Measurements from ENCODE around the gene TDRD12. TPM values are rescaled to one million over a fixed set of nuclear protein-coding genes. Genes with fewer than 3 reads are reported as not detected.

TDRD12 gene
- total and polyA plus RNA-seq, 2 donors (not counting 3 experiments of a cell fraction or from before 2014, with no cell fraction given): 0.03 to 0.09 TPM

GRCh38 chr19:32824191-32824751 lies 104.7 kb downstream of the TDRD12 start:
- DNase-seq (ENCODE audit: low read depth, low spot score) (no peak), FAIRE-seq (no peak)
- H4K20me1 ChIP-seq (replicated peaks; ENCODE audit: control insufficient read depth, extremely low read depth, insufficient read depth, low read length): no peaks in the 10 kb centered on the region
- intact Hi-C loops (cut with micrococcal nuclease) (no loop called here), dilution Hi-C loops (cut with MboI; ENCODE audit: extremely low pct_ligation_motif_present, low sequenced_read_pairs) (no loop called here)
- peaks cover 7 to 9% of the 10 kb centered on the region in 2 experiments for H3K27me3 ChIP-seq (ENCODE audit: control insufficient read depth in 2 of 2, insufficient read depth in 2 of 2, low read length in 2 of 2)
- no TSS peak for BruUV-seq (replicated peaks)
- CTCF ChIA-PET: no interaction called here
- H3K4me3 ChIP-seq (replicated peaks in 1 of 3; ENCODE audit: insufficient read depth in 1 of 3, low read depth in 1 of 3, low read length in 3 of 3): no peak overlapping the region
- no peaks in the 10 kb centered on the region for H3K9me1 ChIP-seq (replicated peaks; ENCODE audit: control insufficient read depth, extremely low read depth, insufficient read depth, low read length)
- no peaks in the 10 kb centered on the region for H3K36me3 ChIP-seq (ENCODE audit: control insufficient read depth in 2 of 2, extremely low read depth in 1 of 2, insufficient read depth in 2 of 2, low read length in 2 of 2)
- H2AFZ ChIP-seq (ENCODE audit: low read depth, low read length): no peak overlapping the region
- H3K9me3 ChIP-seq (replicated peaks; ENCODE audit: control insufficient read depth, insufficient read depth, low read length): no peaks in the 10 kb centered on the region
- H3K4me1 ChIP-seq (ENCODE audit: control insufficient read depth, extremely low read depth, insufficient read depth, low read length): no peaks in the 10 kb centered on the region
- TF ChIP-seq FOS (IDR thresholded peaks at IDR 0.05; ENCODE audit: borderline replicate concordance, insufficient read depth, low read length) (no peak), EZH2 (IDR thresholded peaks at IDR 0.05; ENCODE audit: borderline replicate concordance, low read depth, low read length, severe bottlenecking) (no peak), MYC (IDR thresholded peaks at IDR 0.05; ENCODE audit: low read depth, low read length) (no peak), POLR2AphosphoS5 (IDR thresholded peaks at IDR 0.05; ENCODE audit: insufficient read depth, low read depth, low read length) (no peak), GATA2 (IDR thresholded peaks at IDR 0.05; ENCODE audit: insufficient read depth, insufficient read length, low read depth, low read length) (no peak), JUN (IDR thresholded peaks at IDR 0.05; ENCODE audit: borderline replicate concordance, insufficient read depth, insufficient read length, low read depth) (no peak)
- H3K4me2 ChIP-seq (ENCODE audit: insufficient read depth, low read length): no peak overlapping the region
- POLR2A ChIA-PET: no interaction called here
- no peaks in the 10 kb centered on the region for H3K79me2 ChIP-seq (ENCODE audit: control insufficient read depth, insufficient read depth, low read length)
- H3K27ac ChIP-seq (ENCODE audit: insufficient read depth, low read depth, low read length): no peak overlapping the region
- no peak overlapping the region for H3K9ac ChIP-seq (replicated peaks; ENCODE audit: extremely low read depth, insufficient read depth, low read length)

GRCh38 chr19:32824916-32825608 lies 105.5 kb downstream of the TDRD12 start:
- intact Hi-C loops (cut with micrococcal nuclease) (no loop called here), dilution Hi-C loops (cut with MboI; ENCODE audit: extremely low pct_ligation_motif_present, low sequenced_read_pairs) (no loop called here)
- no peak overlapping the region for H3K27ac ChIP-seq (ENCODE audit: insufficient read depth, low read depth, low read length)
- peaks cover 7 to 9% of the 10 kb centered on the region in 2 experiments for H3K27me3 ChIP-seq (ENCODE audit: control insufficient read depth in 2 of 2, insufficient read depth in 2 of 2, low read length in 2 of 2)
- no peak overlapping the region for H3K4me3 ChIP-seq (replicated peaks in 1 of 3; ENCODE audit: insufficient read depth in 1 of 3, low read depth in 1 of 3, low read length in 3 of 3)
- no peaks in the 10 kb centered on the region for H3K9me3 ChIP-seq (replicated peaks; ENCODE audit: control insufficient read depth, insufficient read depth, low read length)
- H2AFZ ChIP-seq (ENCODE audit: low read depth, low read length): no peak overlapping the region
- no peaks in the 10 kb centered on the region for H3K9me1 ChIP-seq (replicated peaks; ENCODE audit: control insufficient read depth, extremely low read depth, insufficient read depth, low read length)
- CTCF ChIA-PET: no interaction called here
- no peak for TF ChIP-seq FOS (IDR thresholded peaks at IDR 0.05; ENCODE audit: borderline replicate concordance, insufficient read depth, low read length)
- TF ChIP-seq POLR2A (IDR thresholded peaks at IDR 0.05; ENCODE audit: low read depth, low read length): no peak
- no peak for TF ChIP-seq MYC (IDR thresholded peaks at IDR 0.05; ENCODE audit: low read depth, low read length)
- TF ChIP-seq EZH2 (IDR thresholded peaks at IDR 0.05; ENCODE audit: borderline replicate concordance, low read depth, low read length, severe bottlenecking): no peak
- no peak for TF ChIP-seq MAX (IDR thresholded peaks at IDR 0.05; ENCODE audit: insufficient read depth, insufficient read length)
- no peak for TF ChIP-seq CTCF (IDR thresholded peaks at IDR 0.05; ENCODE audit: extremely low read depth in 1 of 2, insufficient read depth in 1 of 2, low read depth in 1 of 2, low read length in 2 of 2)
- no peak for TF ChIP-seq JUN (IDR thresholded peaks at IDR 0.05; ENCODE audit: borderline replicate concordance, insufficient read depth, insufficient read length, low read depth)
- TF ChIP-seq GATA2 (IDR thresholded peaks at IDR 0.05; ENCODE audit: insufficient read depth, insufficient read length, low read depth, low read length): no peak
- no peak for TF ChIP-seq POLR2AphosphoS5 (IDR thresholded peaks at IDR 0.05; ENCODE audit: insufficient read depth, low read depth, low read length)
- no peaks in the 10 kb centered on the region for H4K20me1 ChIP-seq (replicated peaks; ENCODE audit: control insufficient read depth, extremely low read depth, insufficient read depth, low read length)
- FAIRE-seq (no peak), DNase-seq (ENCODE audit: low read depth, low spot score) (peak; percentile 8)
- POLR2A ChIA-PET: no interaction called here
- no peak overlapping the region for H3K4me2 ChIP-seq (ENCODE audit: insufficient read depth, low read length)
- H3K36me3 ChIP-seq (ENCODE audit: control insufficient read depth in 2 of 2, extremely low read depth in 1 of 2, insufficient read depth in 2 of 2, low read length in 2 of 2): no peaks in the 10 kb centered on the region
- H3K4me1 ChIP-seq (ENCODE audit: control insufficient read depth, extremely low read depth, insufficient read depth, low read length): no peaks in the 10 kb centered on the region
- no TSS peak for BruUV-seq (replicated peaks)
- no peaks in the 10 kb centered on the region for H3K79me2 ChIP-seq (ENCODE audit: control insufficient read depth, insufficient read depth, low read length)
- no peak overlapping the region for H3K9ac ChIP-seq (replicated peaks; ENCODE audit: extremely low read depth, insufficient read depth, low read length)
